A673 (cell line): ENCODE data around the gene KREMEN1.

Experiments
- CTCF ChIP-seq: fragments of 300-800, 200-600 bp; sonication (generic); conservative IDR thresholded peaks from 2 replicates; pipeline ENCODE4 v1.5.1; 2017; ENCODE audit warnings: low read depth, mild to moderate bottlenecking, antibody characterized with exemption, low read length, moderate library complexity, mixed read lengths
- EZH2 ChIP-seq: fragments of 200-600 bp; sonication (generic); IDR thresholded peaks from 2 replicates; pipeline ENCODE4 v1.6.1; 2017; ENCODE audit warnings: borderline replicate concordance, low read depth, mild to moderate bottlenecking, mixed read lengths, antibody characterized with exemption, low read length; ENCODE audit not compliant: poor library complexity, severe bottlenecking

GRCh38 chr22:29049655-29050263 is 23.1 kb upstream of the KREMEN1 start:
- TF ChIP-seq CTCF (no peak), EZH2 (no peak)
